AG04449 (cell line): ENCODE results near the gene SLC38A2.

Source experiments
- CTCF ChIA-PET: fragments of 350-600 bp; formaldehyde crosslinking; extraction: SDS; loops from one replicate; lab custom pipeline; 2021; ENCODE audit warnings: antibody characterized with exemption; lab: Yijun Ruan, JAX
- POLR2A ChIA-PET: fragments of 400-600, 350-600 bp; formaldehyde crosslinking; extraction: SDS; loops from one replicate; lab custom pipeline; 2020; ENCODE audit warnings: antibody characterized with exemption, inconsistent platforms; lab: Yijun Ruan, JAX
- DNase-seq: peaks from one replicate; pipeline ENCODE4 v3.0.0-alpha.2; 2010; ENCODE audit warnings: low read depth, low spot score
- H3K4me3 ChIP-seq: 2 replicates; pipeline ENCODE4 v1.5.1; 2011; ENCODE audit warnings: low read depth, mild to moderate bottlenecking, control low read depth, low read length
- CTCF ChIP-seq: IDR thresholded peaks from one replicate; pipeline ENCODE4 v1.5.1; 2011; ENCODE audit warnings: mild to moderate bottlenecking, moderate library complexity, low read length, control low read depth, inconsistent platforms; ENCODE audit not compliant: insufficient read depth; ENCODE audit errors: missing control alignments

SLC38A2 gene

GRCh38 chr12:46364300-46364696, 8.3 kb downstream of the SLC38A2 start:
- ChIA-PET POLR2A (interaction anchor here (0.8 to 1.5 kb wide), 2 partner anchors 8 to 570 kb away, joined by 3 to 4 read pairs; no protein-coding TSS in a partner anchor), CTCF (interaction anchor here (1.1 to 1.6 kb wide), 3 partner anchors 311 to 572 kb away, joined by 3 read pairs; no protein-coding TSS in a partner anchor)
- TF ChIP-seq CTCF, result no peak
- no peak for DNase-seq
- H3K4me3 ChIP-seq, result no peak overlapping the region

- ChIA-PET POLR2A (interaction anchor here (0.8 kb wide), 1 partner anchor 8 kb away, joined by 3 read pairs; no protein-coding TSS in a partner anchor), CTCF (interaction anchor here (1.1 to 1.6 kb wide), 5 partner anchors 9 to 572 kb away, joined by 3 read pairs; partner anchors contain the start of gene SLC38A2)
- H3K4me3 ChIP-seq, result no peak overlapping the region
- no peak for TF ChIP-seq CTCF
- DNase-seq, result no peak
Observed at GRCh38 chr12:46363582-46364299, 8.8 kb downstream of the SLC38A2 start.

- POLR2A ChIA-PET, result interaction anchor here (0.8 kb wide), 1 partner anchor 9 kb away, joined by 3 read pairs; no protein-coding TSS in a partner anchor
- H3K4me3 ChIP-seq, result no peak overlapping the region
- no peak for TF ChIP-seq CTCF
- no peak for DNase-seq
- CTCF ChIA-PET, result interaction anchor here (1.0 to 1.5 kb wide), 4 partner anchors 10 to 573 kb away, joined by 3 read pairs; partner anchors contain the start of gene SLC38A2
Observed at GRCh38 chr12:46362895-46363581, 9.5 kb downstream of the SLC38A2 start.

GRCh38 chr12:46361667-46362034, 10.9 kb downstream of the SLC38A2 start:
- ChIA-PET POLR2A (interaction anchor here (1.0 kb wide), 1 partner anchor 10 kb away, joined by 3 read pairs; no protein-coding TSS in a partner anchor), CTCF (no interaction called here)
- H3K4me3 ChIP-seq, result no peak overlapping the region
- DNase-seq, result no peak
- no peak for TF ChIP-seq CTCF

- ChIA-PET POLR2A (no interaction called here), CTCF (no interaction called here)
- H3K4me3 ChIP-seq, result no peak overlapping the region
- no peak for DNase-seq
- no peak for TF ChIP-seq CTCF
Observed at GRCh38 chr12:46360908-46361666, 11.5 kb downstream of the SLC38A2 start.
